ENCODE results near the gene PRMT7. TPM values are rescaled to one million over a fixed set of nuclear protein-coding genes. Genes with fewer than 3 reads are reported as not detected.

Gene PRMT7
- total RNA-seq, 1 experiment from 2014 or later: 44.6 TPM

- Histone ChIP-seq H3K9me2 (replicated peaks; ENCODE audit: insufficient read depth, low read length) (no peaks in the 10 kb centered on the region), H3K27ac (ENCODE audit: low read length) (no peak overlapping the region), H3K4me2 (ENCODE audit: low read depth, low read length, poor library complexity, severe bottlenecking) (no peak overlapping the region), H2AFZ (ENCODE audit: low read length) (no peak overlapping the region), H3K27me3 (ENCODE audit: low read length) (no peaks in the 10 kb centered on the region), H4K20me1 (ENCODE audit: insufficient read depth, low read depth, low read length) (no peaks in the 10 kb centered on the region), H3K36me3 (ENCODE audit: insufficient read depth, low read length) (peaks cover 26% of the 10 kb centered on the region), H3K9me3 (ENCODE audit: low read length) (no peaks in the 10 kb centered on the region), H3K4me3 (ENCODE audit: low read length) (no peak overlapping the region), H3K4me1 (ENCODE audit: low read length) (no peaks in the 10 kb centered on the region), H3K9ac (ENCODE audit: low read length) (no peak overlapping the region), H3K79me2 (ENCODE audit: low read length) (0 out of 2 replicates have a peak, but pooled peaks cover 3% of the 10 kb centered on the region)
- no peak for DNase-seq
These were observed 31.8 kb downstream of the PRMT7 start for GRCh38 chr16:68342620-68343019.

GRCh38 chr16:68343137-68343536 is 32.3 kb downstream of the PRMT7 start:
- no peaks in the 10 kb centered on the region for H3K9me3 ChIP-seq (ENCODE audit: low read length)
- H3K9ac ChIP-seq (ENCODE audit: low read length): no peak overlapping the region
- no peak overlapping the region for H2AFZ ChIP-seq (ENCODE audit: low read length)
- no peak overlapping the region for H3K4me2 ChIP-seq (ENCODE audit: low read depth, low read length, poor library complexity, severe bottlenecking)
- 0 out of 2 replicates have a peak, but pooled peaks cover 3% of the 10 kb centered on the region for H3K79me2 ChIP-seq (ENCODE audit: low read length)
- H3K36me3 ChIP-seq (ENCODE audit: insufficient read depth, low read length): peaks cover 26% of the 10 kb centered on the region
- no peaks in the 10 kb centered on the region for H3K9me2 ChIP-seq (replicated peaks; ENCODE audit: insufficient read depth, low read length)
- H3K4me3 ChIP-seq (ENCODE audit: low read length): no peak overlapping the region
- DNase-seq: no peak
- H3K27me3 ChIP-seq (ENCODE audit: low read length): no peaks in the 10 kb centered on the region
- no peaks in the 10 kb centered on the region for H4K20me1 ChIP-seq (ENCODE audit: insufficient read depth, low read depth, low read length)
- no peaks in the 10 kb centered on the region for H3K4me1 ChIP-seq (ENCODE audit: low read length)
- H3K27ac ChIP-seq (ENCODE audit: low read length): no peak overlapping the region

GRCh38 chr16:68344252-68344651 is 33.4 kb downstream of the PRMT7 start:
- Histone ChIP-seq H3K4me2 (ENCODE audit: low read depth, low read length, poor library complexity, severe bottlenecking) (no peak overlapping the region), H3K79me2 (ENCODE audit: low read length) (0 out of 2 replicates have a peak, but pooled peaks cover 3% of the 10 kb centered on the region), H3K4me1 (ENCODE audit: low read length) (no peaks in the 10 kb centered on the region), H3K36me3 (ENCODE audit: insufficient read depth, low read length) (peaks cover 22% of the 10 kb centered on the region), H3K9ac (ENCODE audit: low read length) (no peak overlapping the region), H3K9me3 (ENCODE audit: low read length) (no peaks in the 10 kb centered on the region), H2AFZ (ENCODE audit: low read length) (no peak overlapping the region), H3K4me3 (ENCODE audit: low read length) (no peak overlapping the region), H4K20me1 (ENCODE audit: insufficient read depth, low read depth, low read length) (no peaks in the 10 kb centered on the region), H3K27ac (ENCODE audit: low read length) (no peak overlapping the region), H3K27me3 (ENCODE audit: low read length) (no peaks in the 10 kb centered on the region), H3K9me2 (replicated peaks; ENCODE audit: insufficient read depth, low read length) (no peaks in the 10 kb centered on the region)
- DNase-seq: no peak

GRCh38 chr16:68345351-68345810 is 34.6 kb downstream of the PRMT7 start:
- Histone ChIP-seq H2AFZ (ENCODE audit: low read length) (no peak overlapping the region), H3K9ac (ENCODE audit: low read length) (no peak overlapping the region), H3K4me3 (ENCODE audit: low read length) (no peak overlapping the region), H3K9me2 (replicated peaks; ENCODE audit: insufficient read depth, low read length) (no peaks in the 10 kb centered on the region), H3K79me2 (ENCODE audit: low read length) (0 out of 2 replicates have a peak, but pooled peaks cover 3% of the 10 kb centered on the region), H3K4me2 (ENCODE audit: low read depth, low read length, poor library complexity, severe bottlenecking) (no peak overlapping the region), H3K9me3 (ENCODE audit: low read length) (no peaks in the 10 kb centered on the region), H4K20me1 (ENCODE audit: insufficient read depth, low read depth, low read length) (no peaks in the 10 kb centered on the region), H3K36me3 (ENCODE audit: insufficient read depth, low read length) (peaks cover 15% of the 10 kb centered on the region), H3K27ac (ENCODE audit: low read length) (no peak overlapping the region), H3K27me3 (ENCODE audit: low read length) (no peaks in the 10 kb centered on the region), H3K4me1 (ENCODE audit: low read length) (no peaks in the 10 kb centered on the region)
- no peak for DNase-seq

- Histone ChIP-seq H4K20me1 (ENCODE audit: insufficient read depth, low read depth, low read length) (no peaks in the 10 kb centered on the region), H3K9me3 (ENCODE audit: low read length) (no peaks in the 10 kb centered on the region), H3K79me2 (ENCODE audit: low read length) (no peaks in the 10 kb centered on the region), H3K4me2 (ENCODE audit: low read depth, low read length, poor library complexity, severe bottlenecking) (no peak overlapping the region), H3K27ac (ENCODE audit: low read length) (no peak overlapping the region), H3K27me3 (ENCODE audit: low read length) (no peaks in the 10 kb centered on the region), H2AFZ (ENCODE audit: low read length) (no peak overlapping the region), H3K4me1 (ENCODE audit: low read length) (no peaks in the 10 kb centered on the region), H3K36me3 (ENCODE audit: insufficient read depth, low read length) (peaks cover 8% of the 10 kb centered on the region), H3K9ac (ENCODE audit: low read length) (no peak overlapping the region), H3K9me2 (replicated peaks; ENCODE audit: insufficient read depth, low read length) (no peaks in the 10 kb centered on the region), H3K4me3 (ENCODE audit: low read length) (no peak overlapping the region)
- DNase-seq: no peak
These were observed 35.3 kb downstream of the PRMT7 start for GRCh38 chr16:68345958-68346635.

- DNase-seq: no peak
- H3K4me1 ChIP-seq (ENCODE audit: low read length): no peaks in the 10 kb centered on the region
- no peaks in the 10 kb centered on the region for H3K9me3 ChIP-seq (ENCODE audit: low read length)
- no peaks in the 10 kb centered on the region for H4K20me1 ChIP-seq (ENCODE audit: insufficient read depth, low read depth, low read length)
- H3K27me3 ChIP-seq (ENCODE audit: low read length): no peaks in the 10 kb centered on the region
- no peak overlapping the region for H3K9ac ChIP-seq (ENCODE audit: low read length)
- no peak overlapping the region for H3K4me2 ChIP-seq (ENCODE audit: low read depth, low read length, poor library complexity, severe bottlenecking)
- no peaks in the 10 kb centered on the region for H3K79me2 ChIP-seq (ENCODE audit: low read length)
- peaks cover 6% of the 10 kb centered on the region; the same call in 1 of the 2 replicates for H3K36me3 ChIP-seq (ENCODE audit: insufficient read depth, low read length)
- no peak overlapping the region for H3K27ac ChIP-seq (ENCODE audit: low read length)
- H2AFZ ChIP-seq (ENCODE audit: low read length): no peak overlapping the region
- no peak overlapping the region for H3K4me3 ChIP-seq (ENCODE audit: low read length)
- H3K9me2 ChIP-seq (replicated peaks; ENCODE audit: insufficient read depth, low read length): no peaks in the 10 kb centered on the region
These were observed 36.2 kb downstream of the PRMT7 start for GRCh38 chr16:68346892-68347480.

GRCh38 chr16:68347605-68348004 is 36.8 kb downstream of the PRMT7 start:
- no peaks in the 10 kb centered on the region for H3K4me1 ChIP-seq (ENCODE audit: low read length)
- H3K27me3 ChIP-seq (ENCODE audit: low read length): no peaks in the 10 kb centered on the region
- no peaks in the 10 kb centered on the region for H3K79me2 ChIP-seq (ENCODE audit: low read length)
- H3K4me3 ChIP-seq (ENCODE audit: low read length): no peak overlapping the region
- H2AFZ ChIP-seq (ENCODE audit: low read length): no peak overlapping the region
- no peaks in the 10 kb centered on the region for H4K20me1 ChIP-seq (ENCODE audit: insufficient read depth, low read depth, low read length)
- no peak overlapping the region for H3K9ac ChIP-seq (ENCODE audit: low read length)
- H3K9me3 ChIP-seq (ENCODE audit: low read length): no peaks in the 10 kb centered on the region
- peaks cover 10% of the 10 kb centered on the region; the same call in 1 of the 2 replicates for H3K36me3 ChIP-seq (ENCODE audit: insufficient read depth, low read length)
- H3K27ac ChIP-seq (ENCODE audit: low read length): no peak overlapping the region
- no peak for DNase-seq
- H3K9me2 ChIP-seq (replicated peaks; ENCODE audit: insufficient read depth, low read length): no peaks in the 10 kb centered on the region
- no peak overlapping the region for H3K4me2 ChIP-seq (ENCODE audit: low read depth, low read length, poor library complexity, severe bottlenecking)

- no peak overlapping the region for H3K4me2 ChIP-seq (ENCODE audit: low read depth, low read length, poor library complexity, severe bottlenecking)
- H3K27me3 ChIP-seq (ENCODE audit: low read length): no peaks in the 10 kb centered on the region
- no peaks in the 10 kb centered on the region for H3K9me2 ChIP-seq (replicated peaks; ENCODE audit: insufficient read depth, low read length)
- peaks cover 10% of the 10 kb centered on the region; the same call in 1 of the 2 replicates for H3K36me3 ChIP-seq (ENCODE audit: insufficient read depth, low read length)
- no peaks in the 10 kb centered on the region for H3K79me2 ChIP-seq (ENCODE audit: low read length)
- no peak overlapping the region for H3K27ac ChIP-seq (ENCODE audit: low read length)
- DNase-seq: no peak
- H3K4me3 ChIP-seq (ENCODE audit: low read length): no peak overlapping the region
- no peaks in the 10 kb centered on the region for H3K9me3 ChIP-seq (ENCODE audit: low read length)
- no peaks in the 10 kb centered on the region for H3K4me1 ChIP-seq (ENCODE audit: low read length)
- no peak overlapping the region for H3K9ac ChIP-seq (ENCODE audit: low read length)
- no peak overlapping the region for H2AFZ ChIP-seq (ENCODE audit: low read length)
- H4K20me1 ChIP-seq (ENCODE audit: insufficient read depth, low read depth, low read length): no peaks in the 10 kb centered on the region
These were observed 38.0 kb downstream of the PRMT7 start for GRCh38 chr16:68348639-68349445.
